Right ventricle myocardium superior (tissue), 1 donor: Measurements from ENCODE around the gene PSMC3IP. TPM values are rescaled to one million over a fixed set of nuclear protein-coding genes. Genes with fewer than 3 reads are reported as not detected.
A peak's percentile ranks its signal among the peaks of the same experiment; 100 is the strongest.

Experiments
- ATAC-seq: fragments of 200-7000 bp; cut with Tn5 transposase; one replicate; pipeline ENCODE4 v1.9.1; 2020; ENCODE audit warnings: mild to moderate bottlenecking; ENCODE audit not compliant: poor library complexity
- DNase-seq: peaks from one replicate; pipeline ENCODE4 v3.0.0-alpha.2; 2020
- intact Hi-C: fragments of 100-400 bp; cut with DNase I; formaldehyde crosslinking; loops from one replicate; pipeline ENCODE4 v1.11.2; 2022
- total RNA-seq: library from RNA; stranded (reverse); fragmentation: NEBNext Ultra II Directional; extraction: Animal tissue kit (Norgen Biotek cat#: 25700); gene quantifications from one replicate; pipeline ENCODE4 v1.2.1, GENCODE V29; 2021
- donor health status: DM: no; HTN: yes; CAD: no; lungs with severe emphysema.

PSMC3IP gene
- total RNA-seq, 1 donor from 2014 or later, result 2.3 TPM

- intact Hi-C loops, result loop anchor here (10.0 kb wide), 1 partner anchor 344 kb away; the partner anchor contains the start of genes HCRT and KCNH4
- ATAC-seq (no peak), DNase-seq (no peak)
Measured at GRCh38 chr17:42529061-42529460, 48.5 kb downstream of the PSMC3IP start.

DNA sequence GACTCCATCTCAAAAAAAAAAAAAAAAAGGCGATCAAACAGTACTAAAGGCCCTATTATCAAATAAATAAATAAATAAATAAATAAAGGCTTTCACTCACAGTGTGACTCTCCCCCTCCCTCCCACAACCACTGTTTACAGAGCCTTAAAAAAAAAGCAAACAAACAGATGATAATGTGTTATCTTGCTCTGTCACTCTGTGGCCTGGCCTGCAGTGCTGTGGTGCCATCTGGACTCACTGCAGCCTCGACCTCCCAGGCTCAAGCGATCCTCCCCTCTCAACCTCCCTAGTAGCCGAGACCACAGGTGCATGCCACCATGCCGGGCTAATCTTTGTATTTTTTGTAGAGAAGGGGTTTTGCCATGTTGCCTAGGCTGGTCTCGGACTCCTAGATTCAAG, 49.6 kb downstream of the PSMC3IP start:
- intact Hi-C loops, result loop anchor here (10.0 kb wide), 1 partner anchor 343 kb away; the partner anchor contains the start of genes HCRT and KCNH4
- DNase-seq (peak; percentile 4), ATAC-seq (no peak)

DNA sequence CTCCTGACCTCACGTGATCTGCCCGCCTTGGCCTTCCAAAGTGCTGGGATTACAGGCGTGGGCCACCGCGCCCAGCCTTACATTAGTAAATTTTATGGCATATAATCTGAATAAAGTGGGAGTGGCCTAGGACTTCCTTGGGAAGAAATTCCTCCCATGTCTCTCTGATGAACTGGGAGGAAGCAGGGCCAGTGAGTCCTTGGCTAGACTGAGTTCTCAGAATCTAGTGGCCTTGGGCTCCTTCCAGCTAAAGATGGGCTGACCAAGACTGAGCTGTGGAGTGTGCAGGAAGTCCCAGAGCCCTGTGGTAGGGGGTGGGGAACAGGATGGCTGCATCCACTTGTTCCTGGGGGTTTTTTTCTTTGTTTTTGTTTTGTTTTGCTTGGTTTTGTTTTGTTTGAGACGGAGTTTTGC, 51.5 kb downstream of the PSMC3IP start:
- ATAC-seq (peak; percentile 69), DNase-seq (peak; percentile 65)
- intact Hi-C loops, result loop anchor here (10.0 kb wide), 1 partner anchor 341 kb away; the partner anchor contains the start of genes HCRT and KCNH4

- intact Hi-C loops, result loop anchor here (10.0 kb wide), 1 partner anchor 340 kb away; the partner anchor contains the start of genes HCRT and KCNH4
- peak; percentile 15 for DNase-seq
- no peak for ATAC-seq
Measured at GRCh38 chr17:42525221-42525620, 52.3 kb downstream of the PSMC3IP start.

DNA sequence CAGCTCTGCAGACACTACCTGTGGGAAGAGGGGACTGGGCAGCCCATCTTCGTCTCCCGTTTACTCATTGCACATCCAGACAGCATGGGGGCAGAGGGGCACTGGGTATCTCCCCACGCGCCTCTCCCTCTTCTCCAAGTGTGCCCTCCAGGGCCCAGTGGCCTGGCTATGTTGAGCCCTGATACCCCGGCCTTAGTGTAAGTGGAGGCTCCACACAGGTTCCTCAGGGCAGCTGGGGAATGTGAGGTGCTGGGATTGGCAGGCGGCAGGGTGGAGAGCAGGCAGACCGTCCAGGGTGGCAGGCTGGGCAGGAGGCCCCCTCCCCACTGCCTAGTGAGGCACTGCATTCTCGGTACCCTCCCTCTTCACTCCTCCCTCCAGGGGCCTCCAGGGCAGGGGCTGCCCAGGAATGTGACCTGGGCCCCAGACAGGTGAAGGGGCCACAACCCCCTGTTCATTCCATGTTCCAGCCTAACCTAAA, 54.7 kb downstream of the PSMC3IP start:
- ATAC-seq (no peak), DNase-seq (peak; percentile 18)
- intact Hi-C loops, result loop anchor here (5.0 to 10.0 kb wide), 2 partner anchors 206 to 338 kb away; partner anchors contain the start of genes HCRT and KCNH4

Other genes with a start within 250 kb of the PSMC3IP start
- 127 TPM for gene STAT3, start 189.3 kb downstream of the PSMC3IP start, total RNA-seq
- 200 TPM for gene CAVIN1, start 154.5 kb downstream of the PSMC3IP start, total RNA-seq
- gene ATP6V0A1, start 118.9 kb downstream of the PSMC3IP start, total RNA-seq, result 29.9 TPM
- gene NAGLU, start 41.5 kb downstream of the PSMC3IP start, total RNA-seq, result 8.3 TPM
- 0.78 TPM for gene HSD17B1, start 24.8 kb downstream of the PSMC3IP start, total RNA-seq
- gene COASY, start 15.6 kb downstream of the PSMC3IP start, total RNA-seq, result 41.6 TPM
- 69.1 TPM for gene MLX, start 10.6 kb downstream of the PSMC3IP start, total RNA-seq
- 21.4 TPM for gene RETREG3, start 31.6 kb upstream of the PSMC3IP start, total RNA-seq
- gene TUBG1, start 32.0 kb upstream of the PSMC3IP start, total RNA-seq, result 49.1 TPM
- 12.4 TPM for gene TUBG2, start 81.6 kb upstream of the PSMC3IP start, total RNA-seq
- 27.5 TPM for gene PLEKHH3, start 99.3 kb upstream of the PSMC3IP start, total RNA-seq
- 1.0 TPM for gene CCR10, start 104.1 kb upstream of the PSMC3IP start, total RNA-seq
- gene CNTNAP1, start 104.8 kb upstream of the PSMC3IP start, total RNA-seq, result 4.2 TPM
- 47.2 TPM for gene EZH1, start 167.3 kb upstream of the PSMC3IP start, total RNA-seq
- 38.2 TPM for gene RAMP2, start 183.5 kb upstream of the PSMC3IP start, total RNA-seq
- gene VPS25, start 195.7 kb upstream of the PSMC3IP start, total RNA-seq, result 30.3 TPM
- not detected for gene WNK4, start 202.9 kb upstream of the PSMC3IP start, total RNA-seq
- 67.2 TPM for gene COA3, start 221.0 kb upstream of the PSMC3IP start, total RNA-seq
- gene CNTD1, start 221.1 kb upstream of the PSMC3IP start, total RNA-seq, result not detected
- 78.0 TPM for gene BECN1, start 246.6 kb upstream of the PSMC3IP start, total RNA-seq